NCI-H446 (cell line): ENCODE results near the gene NAV1.
A peak's percentile ranks its signal among the peaks of the same experiment; 100 is the strongest.
"Not testable (repeated sequence)": the region's sequence is repeated elsewhere in the genome, so short reads cannot be mapped to it uniquely, and the experiment has no call there.

Source experiments
- DNase-seq, 2 experiments: peaks; one replicate each; lab custom pipeline; 2025; lab: John Stamatoyannopoulos, UW

NAV1 gene, protein sequence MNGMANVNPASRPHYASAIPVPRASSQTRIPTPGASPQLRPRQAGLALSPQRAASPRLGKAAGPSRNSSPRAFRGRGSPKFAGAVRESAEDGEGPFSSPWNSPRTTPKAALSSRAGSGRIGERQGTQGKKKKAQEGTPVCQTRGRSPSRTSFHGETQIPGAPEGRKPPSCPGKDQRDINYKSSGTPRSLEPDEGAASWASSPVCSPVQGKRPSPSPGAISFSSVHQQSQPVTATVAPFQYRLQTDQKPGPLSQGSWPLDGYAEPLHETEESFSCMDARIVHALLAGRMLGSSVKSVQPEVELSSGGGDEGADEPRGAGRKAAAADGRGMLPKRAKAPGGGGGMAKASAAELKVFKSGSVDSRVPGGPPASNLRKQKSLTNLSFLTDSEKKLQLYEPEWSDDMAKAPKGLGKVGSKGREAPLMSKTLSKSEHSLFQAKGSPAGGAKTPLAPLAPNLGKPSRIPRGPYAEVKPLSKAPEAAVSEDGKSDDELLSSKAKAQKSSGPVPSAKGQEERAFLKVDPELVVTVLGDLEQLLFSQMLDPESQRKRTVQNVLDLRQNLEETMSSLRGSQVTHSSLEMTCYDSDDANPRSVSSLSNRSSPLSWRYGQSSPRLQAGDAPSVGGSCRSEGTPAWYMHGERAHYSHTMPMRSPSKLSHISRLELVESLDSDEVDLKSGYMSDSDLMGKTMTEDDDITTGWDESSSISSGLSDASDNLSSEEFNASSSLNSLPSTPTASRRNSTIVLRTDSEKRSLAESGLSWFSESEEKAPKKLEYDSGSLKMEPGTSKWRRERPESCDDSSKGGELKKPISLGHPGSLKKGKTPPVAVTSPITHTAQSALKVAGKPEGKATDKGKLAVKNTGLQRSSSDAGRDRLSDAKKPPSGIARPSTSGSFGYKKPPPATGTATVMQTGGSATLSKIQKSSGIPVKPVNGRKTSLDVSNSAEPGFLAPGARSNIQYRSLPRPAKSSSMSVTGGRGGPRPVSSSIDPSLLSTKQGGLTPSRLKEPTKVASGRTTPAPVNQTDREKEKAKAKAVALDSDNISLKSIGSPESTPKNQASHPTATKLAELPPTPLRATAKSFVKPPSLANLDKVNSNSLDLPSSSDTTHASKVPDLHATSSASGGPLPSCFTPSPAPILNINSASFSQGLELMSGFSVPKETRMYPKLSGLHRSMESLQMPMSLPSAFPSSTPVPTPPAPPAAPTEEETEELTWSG (N-terminal part only)

DNA sequence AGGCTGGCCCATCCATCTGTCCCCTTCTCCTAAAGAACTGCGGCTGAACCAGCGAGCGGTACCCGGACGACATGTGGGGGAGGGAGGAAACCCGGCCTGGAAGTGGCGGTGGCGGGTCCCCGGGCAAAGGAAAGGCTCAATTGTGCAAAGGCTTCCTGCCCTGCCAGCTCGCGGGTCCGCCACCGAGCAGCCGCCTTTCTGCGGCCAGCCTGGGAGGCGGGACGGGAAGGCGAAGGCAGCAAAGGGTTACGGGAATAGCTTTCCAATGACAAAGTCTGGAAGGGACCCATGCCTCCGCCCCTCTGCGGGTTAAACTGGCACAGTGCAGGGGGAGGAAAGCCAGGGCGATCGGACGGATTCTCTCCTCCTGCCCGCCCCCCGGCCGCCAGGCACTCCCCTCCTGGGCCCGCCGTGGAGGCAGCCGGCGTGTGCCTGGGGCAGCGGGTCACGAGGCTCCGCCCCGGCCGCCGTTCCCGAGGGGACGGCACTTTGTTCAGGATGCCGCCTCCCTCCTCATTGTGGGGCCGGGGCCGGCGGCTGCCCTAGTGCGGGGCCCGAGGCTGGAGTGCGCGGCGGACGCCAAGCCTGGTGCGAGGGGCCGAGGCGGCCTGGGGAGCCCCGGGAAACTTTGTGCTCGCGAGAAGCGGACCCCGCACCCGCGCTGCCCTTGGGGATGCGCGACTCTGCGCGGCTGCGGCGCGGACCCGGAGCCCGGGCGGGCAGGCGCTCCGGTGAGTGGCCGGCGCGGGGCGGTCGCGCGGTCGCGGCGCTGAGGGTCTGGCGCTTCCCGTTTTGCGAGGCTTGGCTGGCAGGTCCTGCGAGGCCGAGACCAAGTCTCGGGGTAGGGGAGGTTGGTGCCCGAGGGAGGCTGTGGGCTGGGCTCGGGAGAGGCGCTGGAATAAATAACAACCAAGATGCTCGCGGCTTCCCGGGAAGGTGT lies at the start of gene NAV1:
NAV1 (plus strand) TSS at position 516 of the 940 bp plus-strand sequence. CDS start 83,758 bp downstream, outside the sequence.
- peak; percentile 47 to 84 for DNase-seq

DNA sequence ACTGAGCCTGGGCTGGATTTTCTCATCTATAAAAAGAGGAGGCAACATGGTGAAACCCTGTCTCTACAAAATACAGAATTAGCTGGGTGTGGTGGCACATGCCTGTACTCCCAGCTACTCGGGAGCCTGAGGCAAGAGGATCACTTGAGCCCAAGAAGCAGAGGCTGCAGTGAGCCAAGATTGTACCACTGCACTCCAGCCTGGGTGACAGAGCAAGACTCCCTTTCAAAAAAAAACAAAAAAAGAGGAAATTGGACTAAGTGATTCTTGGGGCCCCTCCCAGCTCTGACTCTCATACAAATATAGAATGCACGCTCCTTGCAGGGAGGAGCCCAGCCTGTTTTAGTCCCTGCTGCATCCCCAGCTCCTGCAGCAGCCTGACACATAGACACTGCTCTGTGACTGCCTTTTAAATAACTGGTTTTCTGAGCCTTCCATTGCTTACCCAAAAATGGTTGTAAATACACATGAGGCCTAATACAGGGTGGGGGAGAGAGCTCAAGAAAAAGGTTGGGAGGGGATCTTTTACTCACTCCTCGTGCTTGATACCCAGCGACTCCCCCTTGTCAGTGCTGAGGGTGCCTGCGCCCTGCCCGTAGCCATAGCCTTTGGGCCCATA lies 49.2 kb upstream of the NAV1 start:
- DNase-seq, result no peak

DNA sequence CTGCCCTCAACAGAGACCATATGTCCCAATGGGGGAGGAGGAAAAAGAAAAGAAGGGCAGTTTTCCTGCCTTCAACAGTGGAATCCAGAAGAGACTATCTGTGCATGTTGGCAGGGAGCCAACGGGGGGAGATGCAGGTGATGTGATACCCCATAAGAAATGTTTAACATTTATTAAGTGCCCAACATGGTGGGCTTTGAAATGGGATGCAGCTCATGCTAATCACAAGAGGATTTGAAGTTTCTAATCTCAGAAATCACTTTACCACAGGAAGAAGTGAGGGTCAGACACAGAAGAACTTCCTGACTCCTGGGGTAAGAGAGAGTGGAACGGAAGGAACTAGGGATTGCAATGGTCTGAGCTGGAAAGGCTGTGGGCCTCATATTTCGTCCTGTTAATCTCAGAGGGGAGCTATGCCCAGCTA lies 48.2 kb upstream of the NAV1 start:
- DNase-seq, result no peak

DNA sequence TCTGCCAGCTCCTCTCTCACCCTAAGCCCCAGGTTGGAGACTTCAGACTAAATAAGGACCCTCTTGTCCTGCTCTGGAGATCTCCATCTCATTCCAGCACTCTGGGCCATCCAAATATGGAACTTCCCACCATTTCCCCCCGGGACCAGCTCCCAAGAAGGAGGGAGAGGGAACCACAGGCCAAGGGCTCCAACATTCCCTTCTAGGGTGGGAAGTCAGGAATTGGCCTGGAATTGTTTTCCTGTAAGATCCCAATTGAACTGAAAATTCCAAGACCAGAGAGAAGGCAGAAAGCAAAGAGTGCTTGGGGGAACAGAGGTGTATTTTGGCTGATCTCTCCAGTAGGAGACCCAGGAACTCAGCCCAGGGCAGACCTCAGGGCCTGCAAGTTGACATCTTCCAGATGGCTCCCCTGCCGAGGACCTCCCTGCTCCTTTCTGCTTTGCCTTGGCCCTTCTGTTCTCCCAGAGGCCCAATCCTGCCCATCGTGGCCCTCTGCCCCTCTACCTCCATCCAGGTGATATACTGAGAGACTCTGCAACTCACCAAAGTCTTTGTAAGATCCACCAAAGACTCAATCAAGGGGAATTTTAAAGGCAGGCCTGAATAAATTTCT lies 46.9 kb upstream of the NAV1 start:
- no peak for DNase-seq

DNA sequence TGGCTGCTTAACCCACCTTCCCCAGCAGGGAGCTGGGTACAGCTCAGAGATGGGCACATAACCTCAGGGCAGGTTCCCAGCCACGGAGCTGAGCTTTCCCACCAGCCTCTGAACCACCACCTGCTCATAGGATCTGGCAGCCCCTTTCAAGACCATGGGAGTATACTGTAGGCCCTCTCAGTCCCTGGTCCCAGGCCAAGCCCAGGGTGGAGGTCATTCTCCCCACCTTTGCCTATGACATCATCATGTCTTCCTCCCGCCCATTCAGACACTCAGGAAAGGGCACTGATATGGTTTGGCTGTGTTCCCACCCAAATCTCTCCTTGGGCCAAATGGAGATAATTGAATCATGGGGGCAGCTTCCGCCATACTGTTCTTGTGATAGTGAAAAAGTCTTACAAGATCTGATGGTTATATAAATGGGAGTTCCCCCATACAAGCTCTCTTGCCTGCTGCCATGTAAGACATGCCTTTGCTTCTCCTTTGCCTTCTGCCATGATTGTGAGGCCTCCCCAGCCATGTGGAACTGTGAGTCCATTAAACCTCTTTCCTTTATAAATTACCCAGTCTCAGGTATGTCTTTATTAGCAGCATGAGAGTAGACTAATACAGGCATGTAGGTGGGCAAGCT lies 45.8 kb upstream of the NAV1 start:
- DNase-seq, result not testable (repeated sequence)

DNA sequence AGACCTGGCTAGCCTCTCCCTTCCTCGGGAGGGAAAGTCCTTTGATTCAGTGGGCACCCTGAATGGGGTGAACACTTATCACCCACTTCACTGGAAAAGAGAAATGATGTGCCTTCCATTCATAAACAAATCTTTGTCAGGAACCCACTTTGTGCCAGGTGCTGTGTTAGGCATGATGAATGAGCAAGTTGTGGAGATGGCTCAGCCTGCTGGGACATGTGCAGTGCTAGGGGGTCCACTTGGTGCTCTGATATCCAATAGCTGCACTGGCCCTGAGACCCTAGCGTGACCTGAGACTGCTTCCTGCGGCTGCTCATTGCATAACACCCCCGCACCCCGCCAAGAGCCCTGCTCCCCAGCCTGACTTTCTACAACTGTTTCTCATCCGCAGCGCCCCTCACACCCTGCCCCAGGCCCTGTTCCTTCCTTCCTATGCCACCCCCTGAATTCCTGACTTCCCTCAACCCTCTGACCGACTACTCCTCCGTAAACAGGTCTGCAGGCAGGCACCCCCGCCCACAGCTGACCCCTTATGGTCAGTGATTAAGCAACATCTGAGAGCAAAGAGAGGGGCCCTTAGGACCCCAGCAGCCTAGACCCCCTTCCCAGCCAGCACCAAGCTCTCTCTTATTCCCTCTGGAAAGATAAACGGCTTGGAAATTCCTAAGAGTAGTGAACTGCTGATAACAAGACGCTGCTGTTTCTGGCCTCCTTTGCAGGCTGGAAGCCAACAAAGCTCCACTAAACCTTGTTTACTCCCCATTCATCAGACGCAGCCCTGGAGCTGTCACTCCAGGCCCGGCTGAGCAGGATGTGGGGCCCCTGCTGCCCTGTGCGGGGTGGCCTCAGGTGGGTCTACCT lies 44.9 kb upstream of the NAV1 start:
- no peak for DNase-seq

DNA sequence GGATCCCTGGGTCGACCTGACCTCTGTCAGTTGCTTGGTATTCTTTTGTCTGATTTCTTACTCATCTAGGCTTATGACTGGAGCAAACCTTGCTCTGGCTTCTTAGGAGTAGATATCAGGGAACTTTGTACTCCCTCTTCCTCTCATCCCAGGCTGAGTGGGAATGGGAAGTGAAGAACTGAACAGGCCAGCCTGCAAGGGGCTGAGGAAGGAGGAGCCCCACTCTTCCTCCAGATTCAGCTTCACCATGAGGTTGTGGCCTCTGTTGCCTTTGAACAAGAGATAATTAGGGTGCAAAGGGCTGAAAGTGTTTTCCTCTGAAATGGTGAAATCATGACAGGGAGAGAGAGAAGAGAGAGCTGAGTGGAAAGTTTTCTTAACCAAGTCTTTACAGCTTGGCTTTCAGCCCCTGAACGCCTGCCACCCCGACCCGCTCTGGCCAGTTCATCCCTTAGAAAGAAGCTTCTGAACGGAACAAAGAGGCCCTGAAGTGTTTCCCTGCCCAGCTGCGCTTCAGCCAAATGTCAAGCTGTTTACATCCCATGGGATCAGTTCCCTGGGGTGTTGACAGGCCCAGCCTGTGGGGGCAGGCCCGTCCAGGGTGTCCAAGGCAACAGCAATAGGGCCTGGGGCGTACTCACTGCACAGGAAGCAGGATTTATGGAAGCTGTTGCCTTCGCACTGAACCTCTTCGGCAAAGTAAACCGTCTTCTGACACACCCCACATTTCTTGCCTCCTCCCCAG lies 43.2 kb upstream of the NAV1 start:
- DNase-seq, result no peak

DNA sequence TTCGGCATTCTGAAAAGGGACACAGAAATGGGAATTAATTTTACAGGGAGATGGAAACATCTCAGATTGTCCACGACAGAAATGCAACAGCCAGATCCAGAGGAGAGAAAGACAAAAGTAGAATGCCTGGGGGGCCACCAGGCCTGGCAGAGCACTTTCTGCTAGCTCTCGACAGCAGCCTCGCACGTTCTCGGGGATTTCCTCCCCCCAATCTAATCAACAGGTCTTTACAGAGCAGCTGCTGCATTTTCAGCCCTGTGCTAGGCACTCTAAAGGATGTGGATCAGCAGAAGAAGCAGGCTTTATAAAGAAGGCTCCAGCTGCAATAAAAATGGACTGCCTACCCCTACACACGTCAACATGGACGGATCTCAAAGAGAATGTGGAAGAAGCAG lies 42.6 kb upstream of the NAV1 start:
- DNase-seq, result no peak

DNA sequence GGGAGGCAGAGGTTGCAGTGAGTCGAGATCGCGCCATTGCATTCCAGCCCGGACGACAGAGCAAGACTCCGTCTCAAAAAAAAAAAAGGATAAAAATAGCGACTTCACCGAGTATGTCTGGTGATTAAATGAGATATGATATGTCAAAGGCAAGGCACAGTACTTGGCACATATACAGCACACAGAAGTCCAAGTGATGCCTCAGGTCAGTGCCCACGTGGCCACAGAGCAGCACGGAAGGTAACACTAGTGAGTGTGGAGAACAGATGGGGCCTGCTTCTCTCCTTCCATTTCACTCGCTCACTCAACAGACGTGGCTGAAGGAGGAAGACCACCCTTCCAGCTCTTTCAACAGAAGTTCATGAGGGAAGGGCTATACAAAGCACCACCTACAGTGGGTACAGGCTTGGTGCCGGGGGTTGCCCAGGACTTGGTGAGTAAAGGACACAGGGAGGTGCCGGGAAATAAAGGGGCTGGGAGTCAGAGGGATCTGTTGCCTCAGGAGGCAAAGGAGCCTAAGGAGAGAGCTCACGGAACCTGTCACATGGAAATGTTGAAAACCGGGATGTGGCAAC lies 40.9 kb upstream of the NAV1 start:
- no peak for DNase-seq

DNA sequence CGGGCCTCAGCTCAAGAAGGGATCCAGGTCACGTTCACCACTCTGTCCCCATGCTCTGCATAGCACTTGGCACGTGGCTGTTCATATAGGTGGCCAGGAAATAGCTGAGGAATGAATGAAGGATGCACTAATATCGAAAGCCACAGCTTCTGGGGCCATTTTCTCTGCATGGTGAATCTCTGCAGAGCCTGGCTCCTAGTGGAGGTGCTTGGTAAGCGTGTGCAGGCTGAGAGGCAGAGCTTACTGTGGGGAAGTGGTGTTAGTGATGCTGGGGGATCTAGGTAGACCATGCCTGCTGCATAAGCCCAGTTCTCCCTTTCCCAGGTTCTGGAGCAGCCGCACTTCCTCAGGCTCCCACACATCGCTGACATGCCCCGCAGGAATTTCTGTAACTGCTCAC lies 40.3 kb upstream of the NAV1 start:
- DNase-seq, result no peak

DNA sequence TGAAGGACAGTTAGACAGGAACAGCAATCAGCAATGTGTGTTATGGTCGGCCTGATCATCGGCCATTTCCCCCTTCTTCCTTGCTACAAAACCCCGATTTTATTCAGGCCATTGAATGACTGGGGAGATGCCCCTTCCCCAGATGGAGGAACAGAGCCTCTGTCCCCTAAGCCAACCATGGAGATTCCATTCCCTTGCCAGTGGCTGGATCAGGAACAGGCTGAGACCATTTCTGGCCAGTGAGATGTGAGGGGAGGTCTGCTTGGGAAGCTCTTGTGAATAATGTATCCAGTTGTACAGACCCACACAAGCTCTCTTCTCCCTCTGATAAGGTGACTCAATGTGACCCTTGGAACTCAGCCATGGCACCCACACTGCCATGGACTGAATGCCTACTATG lies 39.7 kb upstream of the NAV1 start:
- no peak for DNase-seq

DNA sequence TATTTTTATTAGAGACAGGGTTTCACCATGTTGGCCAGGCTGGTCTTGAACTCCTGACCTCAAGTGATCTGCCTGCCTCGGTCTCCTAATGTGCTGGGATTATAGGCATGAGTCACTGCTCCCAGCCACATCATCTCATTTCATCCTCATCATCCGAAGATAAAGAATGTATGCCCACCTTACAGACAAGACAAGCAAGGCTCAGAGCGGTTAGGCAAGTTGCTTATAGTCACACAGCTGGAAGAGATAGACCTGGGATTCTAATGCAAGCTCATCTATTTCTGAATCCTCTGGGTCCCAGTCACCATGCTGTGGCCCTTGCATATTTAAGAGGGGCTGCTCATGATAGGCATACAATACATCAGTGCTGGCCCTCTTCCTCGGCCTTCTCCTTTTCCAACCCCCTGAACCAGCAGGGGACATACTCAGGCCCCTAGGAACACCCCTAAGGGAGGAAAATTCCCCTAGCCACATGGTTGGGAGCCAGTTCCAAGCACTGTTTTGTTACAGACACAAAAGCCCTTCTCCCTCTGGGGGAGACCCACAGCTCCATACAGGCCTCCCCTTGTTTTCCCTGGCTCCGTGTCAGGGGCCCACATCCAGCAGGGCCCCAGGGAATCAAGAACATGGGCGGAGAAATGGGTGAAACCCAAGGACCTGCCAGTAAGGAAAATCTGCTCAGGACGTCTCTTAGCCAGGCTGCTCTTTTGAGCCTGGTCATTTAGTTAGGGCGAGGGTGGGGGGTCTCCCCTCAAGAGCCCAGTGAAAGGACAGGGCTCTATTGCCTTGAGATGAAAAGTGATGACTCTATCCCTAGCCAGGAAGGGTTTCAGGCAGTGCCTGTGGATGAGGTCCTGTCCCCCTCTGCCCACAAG lies 38.9 kb upstream of the NAV1 start:
- DNase-seq, result no peak

DNA sequence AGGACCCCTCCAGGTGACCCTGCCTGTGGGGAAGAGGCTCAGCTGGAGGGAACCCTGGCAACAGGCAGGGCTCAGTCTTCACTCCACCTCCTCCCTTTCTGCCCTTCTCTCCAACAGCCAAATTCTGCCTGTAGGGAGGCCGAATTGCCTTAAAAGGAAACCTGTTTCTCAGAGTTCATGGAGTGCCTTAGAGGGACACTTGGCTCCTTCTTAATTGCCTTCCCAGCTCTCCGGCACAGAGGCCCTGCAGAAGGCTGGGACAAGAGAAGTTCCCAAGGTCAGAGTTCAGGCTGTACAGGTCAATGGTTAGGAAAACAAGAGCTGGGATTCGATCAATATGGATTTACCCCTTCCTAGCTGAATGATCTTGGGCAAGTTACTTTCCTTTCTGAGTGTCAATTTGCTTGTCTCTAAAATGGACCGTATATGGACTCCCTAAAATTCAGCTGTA lies 38.2 kb upstream of the NAV1 start:
- no peak for DNase-seq

DNA sequence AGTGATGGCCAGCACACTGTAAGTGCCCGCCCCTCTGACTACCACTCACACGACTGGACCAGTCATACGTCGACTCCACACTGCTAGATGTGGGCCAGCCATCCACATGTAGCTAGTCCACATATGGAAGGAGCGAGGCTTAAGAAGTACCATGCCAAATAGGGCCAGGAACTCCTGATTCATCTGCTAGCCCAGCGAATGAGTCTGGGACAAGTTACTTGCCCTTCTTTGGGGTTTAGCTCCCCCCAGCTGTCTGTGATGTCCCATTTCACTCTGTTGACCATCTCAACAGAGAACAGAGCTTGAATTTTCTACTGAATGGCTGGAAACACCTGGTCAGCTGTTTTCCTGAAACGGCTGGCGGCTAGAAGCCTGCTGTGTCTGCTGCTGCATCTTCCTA lies 37.8 kb upstream of the NAV1 start:
- no peak for DNase-seq

DNA sequence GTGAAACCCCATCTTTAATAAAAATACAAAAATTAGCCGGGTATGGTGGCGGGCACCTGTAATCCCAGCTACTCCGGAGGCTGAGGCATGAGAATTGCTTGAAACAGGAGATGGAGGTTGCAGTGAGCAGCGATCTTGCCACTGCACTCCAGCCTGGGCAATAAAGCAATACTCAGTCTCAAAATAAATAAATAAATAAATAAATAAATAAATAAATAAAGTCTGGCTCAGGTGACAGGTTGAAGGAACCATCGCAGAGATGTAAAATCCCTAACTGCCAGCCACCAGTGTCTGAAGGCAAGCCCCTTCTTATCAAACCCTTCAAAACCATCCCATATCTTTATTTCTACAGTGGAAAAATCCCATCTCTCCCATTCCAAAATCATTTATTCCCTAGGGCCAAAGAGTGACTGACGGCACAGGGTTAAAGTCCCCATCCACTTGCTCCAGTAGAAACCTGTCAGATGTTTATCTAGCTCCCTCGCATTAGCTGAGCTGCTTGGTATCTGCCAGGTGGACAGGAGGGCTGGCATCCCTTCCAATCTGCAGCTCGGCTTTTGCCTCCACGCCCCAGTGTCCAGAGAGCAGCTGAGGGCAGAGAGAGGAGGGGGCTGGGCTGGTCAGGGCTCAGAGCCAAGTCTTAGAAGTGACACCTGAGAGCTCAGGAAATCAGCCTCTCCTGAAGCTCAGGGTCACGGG lies 37.0 kb upstream of the NAV1 start:
- no peak for DNase-seq

DNA sequence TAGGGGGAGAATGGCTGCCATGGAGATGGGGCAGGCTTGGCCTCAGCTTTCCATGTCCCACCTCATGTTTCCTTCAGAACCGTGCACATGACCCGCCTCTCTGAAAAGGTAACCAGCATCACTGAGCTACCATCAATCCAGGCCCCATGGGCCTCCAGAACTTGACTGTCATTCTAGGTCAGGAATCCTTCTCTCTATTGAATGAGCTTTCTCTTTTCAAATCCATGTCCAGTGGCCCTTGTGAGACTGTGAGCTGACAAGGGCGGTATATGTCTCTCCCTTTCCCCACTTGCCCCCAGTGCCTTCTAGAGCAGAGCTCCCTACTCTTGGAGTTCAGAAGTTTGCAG lies 36.4 kb upstream of the NAV1 start:
- DNase-seq, result no peak
